GM13976 (cell line): ENCODE data around the gene ARSG.

Experiments used
- DNase-seq: peaks from one replicate; pipeline ENCODE4 v3.0.0; 2012; ENCODE audit warnings: low spot score
- in situ Hi-C: fragments of 300-500 bp; cut with MboI; formaldehyde crosslinking; loops from one replicate; pipeline ENCODE4 v1.12.0; 2022; ENCODE audit warnings: low sequenced_read_pairs, mixed read lengths, inconsistent platforms; ENCODE audit not compliant: unreplicated experiment
- TF ChIP-seq, protein P1 (sequence below): IDR thresholded peaks from 2 replicates; pipeline ENCODE4 v1.5.1; 2012; ENCODE audit warnings: borderline replicate concordance, mild to moderate bottlenecking; ENCODE audit not compliant: insufficient read depth; ENCODE audit errors: extremely low read depth, missing control alignments, control extremely low read depth

ARSG gene

DNA sequence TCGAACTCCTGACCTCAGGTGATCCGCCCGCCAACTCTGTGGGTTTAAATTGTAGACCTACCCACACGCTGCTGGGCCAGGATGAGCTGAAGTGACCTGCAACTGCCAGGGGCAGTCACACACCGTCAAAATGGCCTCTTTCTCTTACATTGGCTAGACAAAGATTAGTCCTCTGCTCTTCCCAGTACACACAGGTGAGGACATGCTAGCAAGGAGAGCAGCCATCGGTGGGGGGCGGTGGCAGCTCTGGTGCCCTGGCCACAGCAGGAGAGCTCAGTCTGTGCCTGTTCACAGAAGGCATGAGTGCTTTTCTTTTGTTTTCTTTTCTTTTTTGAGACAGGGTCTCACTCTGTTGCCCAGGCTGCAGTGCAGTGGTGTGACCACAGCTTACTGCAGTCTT, 136.3 kb downstream of the ARSG start:
- TF ChIP-seq, protein P1, sequence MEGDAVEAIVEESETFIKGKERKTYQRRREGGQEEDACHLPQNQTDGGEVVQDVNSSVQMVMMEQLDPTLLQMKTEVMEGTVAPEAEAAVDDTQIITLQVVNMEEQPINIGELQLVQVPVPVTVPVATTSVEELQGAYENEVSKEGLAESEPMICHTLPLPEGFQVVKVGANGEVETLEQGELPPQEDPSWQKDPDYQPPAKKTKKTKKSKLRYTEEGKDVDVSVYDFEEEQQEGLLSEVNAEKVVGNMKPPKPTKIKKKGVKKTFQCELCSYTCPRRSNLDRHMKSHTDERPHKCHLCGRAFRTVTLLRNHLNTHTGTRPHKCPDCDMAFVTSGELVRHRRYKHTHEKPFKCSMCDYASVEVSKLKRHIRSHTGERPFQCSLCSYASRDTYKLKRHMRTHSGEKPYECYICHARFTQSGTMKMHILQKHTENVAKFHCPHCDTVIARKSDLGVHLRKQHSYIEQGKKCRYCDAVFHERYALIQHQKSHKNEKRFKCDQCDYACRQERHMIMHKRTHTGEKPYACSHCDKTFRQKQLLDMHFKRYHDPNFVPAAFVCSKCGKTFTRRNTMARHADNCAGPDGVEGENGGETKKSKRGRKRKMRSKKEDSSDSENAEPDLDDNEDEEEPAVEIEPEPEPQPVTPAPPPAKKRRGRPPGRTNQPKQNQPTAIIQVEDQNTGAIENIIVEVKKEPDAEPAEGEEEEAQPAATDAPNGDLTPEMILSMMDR = no peak
- in situ Hi-C loops = no loop called here
- DNase-seq = no peak

DNA sequence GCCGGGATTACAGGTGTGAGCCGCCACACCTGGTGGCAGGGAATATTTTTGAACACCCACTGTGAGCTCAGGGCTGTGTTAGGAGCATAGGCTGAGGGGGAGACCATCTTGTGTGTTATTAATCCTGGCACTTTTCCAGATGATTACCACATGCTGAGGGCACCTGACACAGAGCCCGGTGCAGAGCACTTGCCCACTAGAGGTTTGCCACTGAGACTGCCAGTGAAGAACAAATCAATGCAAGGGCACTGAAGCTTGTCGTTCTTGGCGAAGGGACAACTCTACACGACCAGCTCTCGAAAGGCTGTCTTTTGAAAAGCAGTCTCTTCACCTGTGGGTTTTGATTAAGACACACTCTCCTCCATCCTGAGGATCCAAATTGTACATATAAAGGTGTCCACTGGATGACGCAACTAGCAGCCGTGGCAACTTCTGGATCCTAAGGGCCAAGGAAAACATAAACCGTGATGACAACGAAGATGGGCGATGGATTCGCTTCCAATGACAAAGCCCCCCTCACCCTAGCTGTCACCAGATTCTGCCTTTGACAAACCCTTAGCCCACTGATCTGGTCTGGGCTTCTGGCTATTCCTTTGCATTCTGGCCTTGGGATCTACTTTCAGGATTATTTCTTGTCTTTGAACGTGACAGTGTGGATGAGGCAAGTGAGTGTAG, 137.3 kb downstream of the ARSG start:
- in situ Hi-C loops = no loop called here
- TF ChIP-seq, protein P1 = no peak
- no peak for DNase-seq

DNA sequence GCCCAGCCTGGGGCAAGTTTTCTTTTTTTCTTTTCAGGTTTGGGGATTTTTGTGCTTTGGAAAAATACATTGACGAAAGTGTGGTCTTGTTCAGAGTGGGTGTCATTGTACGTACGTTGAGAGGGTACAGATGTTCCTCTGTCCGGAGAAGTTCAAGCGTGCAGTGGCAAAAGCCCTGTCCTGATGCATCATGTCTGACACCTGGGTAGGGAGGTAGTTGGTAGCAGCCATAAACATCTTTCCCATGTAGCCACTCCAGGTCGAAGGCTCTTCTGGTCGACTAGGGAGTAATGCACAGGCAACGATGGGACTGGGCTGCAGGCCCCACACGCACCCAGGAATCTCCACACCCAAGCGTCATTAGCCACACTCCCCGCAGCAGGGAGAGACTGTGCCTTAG, 138.6 kb downstream of the ARSG start:
- in situ Hi-C loops = loop anchor here (10.0 kb wide), 1 partner anchor 165 kb away; no protein-coding TSS in a partner anchor
- TF ChIP-seq, protein P1 = no peak
- DNase-seq = no peak

DNA sequence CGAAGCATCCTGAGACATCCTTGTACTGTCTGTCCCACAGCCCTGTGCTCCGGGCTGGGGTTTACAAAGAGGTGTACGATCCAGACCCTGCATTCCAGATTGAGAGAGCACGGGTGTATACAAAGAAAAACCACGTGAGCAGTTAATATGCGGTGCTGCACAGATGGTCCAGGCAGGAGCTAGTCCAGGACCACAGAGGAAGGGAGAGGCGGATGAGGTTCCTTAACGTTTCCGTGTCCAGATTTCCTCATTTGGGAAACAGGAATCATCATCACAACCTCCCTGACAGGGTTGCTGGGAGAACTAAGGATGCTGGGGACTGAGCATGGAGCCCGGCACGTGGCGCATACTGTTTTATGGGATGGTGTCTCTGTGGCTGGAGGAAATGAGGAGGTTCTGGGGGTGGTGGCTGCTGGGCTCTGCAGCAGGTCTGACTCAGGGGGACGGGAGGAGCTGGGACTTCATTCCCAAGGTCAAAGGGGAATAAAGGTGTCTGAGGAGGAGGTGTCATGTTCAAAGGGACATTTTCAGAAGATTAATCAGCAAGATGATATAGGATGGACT, 139.8 kb downstream of the ARSG start:
- no peak for DNase-seq
- TF ChIP-seq, protein P1 = no peak
- in situ Hi-C loops = loop anchor here (10.0 kb wide), 1 partner anchor 166 kb away; no protein-coding TSS in a partner anchor

DNA sequence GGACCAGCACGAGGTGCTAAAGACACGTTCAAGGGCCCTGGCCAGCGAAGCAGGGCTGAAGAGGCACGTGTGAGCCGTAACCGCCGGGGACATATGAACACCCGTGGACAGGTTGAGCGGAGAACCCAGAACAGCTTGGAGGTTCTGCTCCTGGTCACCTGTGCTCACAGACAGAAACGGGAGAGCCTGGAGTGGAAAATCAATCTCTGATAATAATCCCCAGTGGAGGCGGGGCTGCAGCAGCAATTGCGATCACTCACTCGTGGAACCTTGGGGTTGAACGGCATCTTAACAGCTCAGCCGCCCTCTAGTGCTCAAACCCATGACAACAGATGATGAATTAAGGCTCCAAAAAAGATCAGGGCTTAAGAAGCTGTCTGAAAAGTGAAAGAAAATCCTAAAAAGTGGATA, 140.4 kb downstream of the ARSG start:
- TF ChIP-seq, protein P1 = peak; percentile 19
- DNase-seq = peak; percentile 43

DNA sequence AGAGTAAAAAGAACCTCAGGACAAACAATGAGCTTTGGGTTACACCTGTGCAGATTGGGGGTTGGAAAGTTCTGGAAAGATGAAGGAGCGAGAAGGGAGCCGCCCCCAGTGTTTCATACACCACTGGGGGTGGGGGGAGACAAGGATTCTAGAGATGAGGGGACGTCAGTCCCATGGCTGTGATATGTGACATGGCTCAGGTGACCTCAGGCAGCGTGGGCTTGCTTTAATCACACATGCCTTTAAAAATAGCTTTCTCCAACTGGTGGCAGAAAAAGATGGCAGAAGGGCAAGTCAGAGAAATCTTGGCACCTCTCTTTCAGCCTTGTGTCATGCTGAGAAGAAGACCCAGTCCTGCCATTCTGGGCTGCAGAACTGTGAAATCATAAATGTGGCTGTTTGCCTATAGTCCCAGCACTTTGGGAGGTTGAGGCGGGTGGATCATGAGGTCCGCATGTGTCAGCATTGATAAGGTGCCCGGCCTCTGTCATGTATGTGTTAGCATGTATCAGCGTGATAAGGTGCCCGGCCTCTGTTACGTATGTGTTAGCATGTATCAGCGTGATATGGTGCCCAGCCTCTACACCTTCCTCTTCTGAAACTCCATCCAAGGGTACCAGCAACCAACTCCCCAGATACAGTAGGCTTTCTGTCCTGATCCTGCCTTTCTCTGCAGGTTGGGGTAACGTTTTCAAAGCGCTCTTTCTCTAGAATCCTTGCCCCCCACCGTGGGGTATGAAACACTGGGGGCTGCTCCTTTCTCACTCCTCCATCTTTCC, 141.0 kb downstream of the ARSG start:
- in situ Hi-C loops = loop anchor here (10.0 kb wide), 1 partner anchor 167 kb away; no protein-coding TSS in a partner anchor
- DNase-seq = no peak
- TF ChIP-seq, protein P1 = no peak

More for the DNA sequence above, 140.4 kb downstream of the ARSG start:
- in situ Hi-C loops = loop anchor here (10.0 kb wide), 1 partner anchor 167 kb away; no protein-coding TSS in a partner anchor
